GM23248 (cell line): ENCODE results near the gene RNFT2. TPM values are rescaled to one million over a fixed set of nuclear protein-coding genes. Genes with fewer than 3 reads are reported as not detected.

Experiments
- DNase-seq: peaks from one replicate; pipeline ENCODE4 v3.0.0-alpha.2; 2015
- H2AFZ ChIP-seq: fragments of 200-600 bp; sonication (generic); 2 replicates; pipeline ENCODE4 v1.6.1; 2016; ENCODE audit warnings: antibody characterized with exemption
- H3F3A ChIP-seq: fragments of 200-600 bp; sonication (generic); 2 replicates; pipeline ENCODE4 v1.6.1; 2016; ENCODE audit warnings: mild to moderate bottlenecking, antibody characterized with exemption, mixed run types; ENCODE audit not compliant: insufficient read depth
- H3K27ac ChIP-seq: fragments of 200-600 bp; sonication (generic); 2 replicates; pipeline ENCODE4 v1.5.1; 2016; ENCODE audit warnings: mild to moderate bottlenecking
- H3K27me3 ChIP-seq: fragments of 200-600 bp; sonication (generic); replicated peaks from 2 replicates; pipeline ENCODE4 v1.6.1; 2016; ENCODE audit warnings: mild to moderate bottlenecking; ENCODE audit not compliant: insufficient read depth
- H3K36me3 ChIP-seq: fragments of 200-600 bp; sonication (generic); 2 replicates; pipeline ENCODE4 v1.6.1; 2016; ENCODE audit warnings: low read depth, mild to moderate bottlenecking
- H3K4me1 ChIP-seq: fragments of 200-600 bp; sonication (generic); 2 replicates; pipeline ENCODE4 v1.6.1; 2016; ENCODE audit warnings: mild to moderate bottlenecking; ENCODE audit not compliant: insufficient read depth
- H3K4me2 ChIP-seq: fragments of 200-600 bp; sonication (generic); one replicate; pipeline ENCODE4 v1.6.1; 2016; ENCODE audit warnings: mild to moderate bottlenecking; ENCODE audit not compliant: unreplicated experiment
- H3K4me3 ChIP-seq: fragments of 200-600 bp; sonication (generic); 2 replicates; pipeline ENCODE4 v1.5.1; 2016; ENCODE audit warnings: mild to moderate bottlenecking
- H3K79me2 ChIP-seq: fragments of 200-600 bp; sonication (generic); 2 replicates; pipeline ENCODE4 v1.6.1; 2016; ENCODE audit warnings: mild to moderate bottlenecking; ENCODE audit not compliant: insufficient read depth
- H3K9ac ChIP-seq: fragments of 200-600 bp; sonication (generic); 2 replicates; pipeline ENCODE4 v1.6.1; 2016; ENCODE audit warnings: mild to moderate bottlenecking
- H3K9me2 ChIP-seq: fragments of 200-600 bp; sonication (generic); 2 replicates; pipeline ENCODE4 v1.6.1; 2016; ENCODE audit warnings: mixed run types, mild to moderate bottlenecking, moderate library complexity; ENCODE audit not compliant: insufficient read depth
- H3K9me3 ChIP-seq: fragments of 200-600 bp; sonication (generic); one replicate; pipeline ENCODE4 v1.6.1; 2017; ENCODE audit warnings: low read depth
- H4K20me1 ChIP-seq: fragments of 200-600 bp; sonication (generic); 2 replicates; pipeline ENCODE4 v1.6.0; 2016; ENCODE audit not compliant: insufficient read depth
- EZH2 ChIP-seq: fragments of 200-600 bp; sonication (generic); IDR thresholded peaks from 2 replicates; pipeline ENCODE4 v1.6.1; 2018; ENCODE audit warnings: antibody characterized with exemption, mild to moderate bottlenecking; ENCODE audit not compliant: insufficient read depth, poor library complexity, severe bottlenecking
- EZH2phosphoT487 ChIP-seq: fragments of 200-600 bp; sonication (generic); IDR thresholded peaks from 2 replicates; pipeline ENCODE4 v1.6.1; 2018; ENCODE audit warnings: antibody characterized with exemption, moderate library complexity, mild to moderate bottlenecking, low read depth; ENCODE audit not compliant: insufficient read depth
- WGBS, 2 experiments: methylation state at CpG; one replicate each; pipeline ENCODE4 v1.1.6; 2015 to 2017; ENCODE audit warnings: low lambda C conversion rate in 2 of 2, low coverage in 1 of 2; ENCODE audit errors: missing lambda C conversion rate in 2 of 2; 5-methylcytosine and 5-hydroxymethylcytosine counted together
- in situ Hi-C: fragments of 300-500 bp; cut with MboI; formaldehyde crosslinking; loops from 2 replicates; pipeline ENCODE4 v1.15.0; 2020
- polyA plus RNA-seq: library from polyadenylated mRNA; unstranded; fragments of >200 nt; fragmentation: Nextera tagmentation; extraction: Ambion mirVana; gene quantifications from 2 replicates; pipeline ENCODE4 v1.2.1, GENCODE V29; 2016
- total RNA-seq: library from RNA; depleted of rRNA; stranded (reverse); fragments of >200 nt; shearing (Covaris generic); gene quantifications from 2 replicates; pipeline ENCODE4 v1.2.3, GENCODE V29; 2014; rRNA removed

RNFT2 gene, protein sequence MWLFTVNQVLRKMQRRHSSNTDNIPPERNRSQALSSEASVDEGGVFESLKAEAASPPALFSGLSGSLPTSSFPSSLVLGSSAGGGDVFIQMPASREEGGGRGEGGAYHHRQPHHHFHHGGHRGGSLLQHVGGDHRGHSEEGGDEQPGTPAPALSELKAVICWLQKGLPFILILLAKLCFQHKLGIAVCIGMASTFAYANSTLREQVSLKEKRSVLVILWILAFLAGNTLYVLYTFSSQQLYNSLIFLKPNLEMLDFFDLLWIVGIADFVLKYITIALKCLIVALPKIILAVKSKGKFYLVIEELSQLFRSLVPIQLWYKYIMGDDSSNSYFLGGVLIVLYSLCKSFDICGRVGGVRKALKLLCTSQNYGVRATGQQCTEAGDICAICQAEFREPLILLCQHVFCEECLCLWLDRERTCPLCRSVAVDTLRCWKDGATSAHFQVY
- total RNA-seq (0.43 TPM in 1 of 2 replicates, not detected in the other), polyA plus RNA-seq (0.24 and 0.33 TPM in 2 replicates)

DNA sequence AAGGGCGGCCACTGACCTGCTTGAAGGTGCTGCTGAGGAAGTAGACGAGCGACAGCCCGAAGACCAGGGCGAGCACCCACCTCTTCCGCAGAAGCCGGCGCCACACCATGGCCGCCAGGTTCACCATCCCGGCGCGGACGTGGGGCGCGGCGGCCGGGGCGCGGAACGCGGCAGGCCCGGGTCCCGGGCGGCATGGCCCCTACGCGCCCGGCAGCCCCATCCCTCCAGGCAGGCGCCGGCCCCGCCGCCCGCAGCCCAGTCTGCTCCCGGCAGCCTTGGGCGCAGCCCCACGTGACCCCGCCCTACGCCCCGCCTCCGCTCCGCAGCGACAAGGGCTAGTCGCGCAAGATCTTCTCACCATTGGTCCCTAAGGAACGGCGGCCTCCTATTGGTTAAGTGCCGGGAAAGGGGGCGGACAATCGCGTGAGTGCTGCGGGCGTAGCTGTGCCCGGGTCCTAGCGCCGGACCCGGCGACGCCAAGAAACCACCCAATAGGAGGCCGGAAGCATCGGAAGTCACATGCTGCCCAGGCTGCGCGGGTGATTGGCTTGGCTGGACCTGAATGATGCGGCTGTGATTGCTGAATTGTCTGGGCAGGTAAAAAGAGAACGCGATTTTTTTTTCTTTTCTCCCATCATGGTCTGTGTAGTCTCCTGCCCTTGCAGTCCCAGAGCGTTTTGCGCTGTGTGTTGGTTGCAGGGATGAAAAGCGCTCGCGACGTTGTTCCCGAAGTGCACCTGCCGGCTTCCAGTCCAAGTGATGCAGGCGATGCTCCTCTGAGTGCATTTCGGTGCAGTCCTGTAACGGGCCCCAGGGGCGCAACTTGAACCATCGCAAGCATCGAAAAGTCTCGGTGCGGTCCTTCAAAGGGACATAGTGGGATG is at the start of gene RNFT2, which contains the start of gene SPRING1:
RNFT2 (plus strand) TSS at position 542 of the 884 bp plus-strand sequence. CDS start 2,183 bp downstream, outside the sequence.
SPRING1 (minus strand) TSS at position 296 of the 884 bp plus-strand sequence; CDS start at position 127, 169 bp downstream.
- Histone ChIP-seq H3K27ac (no peak within 1 kb of the TSS), H3K4me2 (peak within 1 kb of the TSS; percentile 91), H4K20me1 (no peaks in the 10 kb centered on the region), H3K4me3 (peak within 1 kb of the TSS; percentile 89), H3K27me3 (no peaks in the 10 kb centered on the region), H3K9me2 (no peaks in the 10 kb centered on the region), H3K36me3 (no peaks in the 10 kb centered on the region), H2AFZ (peak within 1 kb of the TSS; percentile 95), H3K9me3 (no peaks in the 10 kb centered on the region), H3K4me1 (peaks cover 18% of the 10 kb centered on the region; the same call in 1 of the 2 replicates), H3K9ac (peak within 1 kb of the TSS; percentile 76), H3K79me2 (peaks cover 29% of the 10 kb centered on the region), H3F3A (peaks cover 8% of the 10 kb centered on the region)
- WGBS, 2 experiments = 2% methylated on average over 56 to 63 of the region's 80 CpGs
- peak; percentile 100 for DNase-seq
- TF ChIP-seq EZH2phosphoT487 (no peak), EZH2 (no peak)
- in situ Hi-C loops = no loop called here

DNA sequence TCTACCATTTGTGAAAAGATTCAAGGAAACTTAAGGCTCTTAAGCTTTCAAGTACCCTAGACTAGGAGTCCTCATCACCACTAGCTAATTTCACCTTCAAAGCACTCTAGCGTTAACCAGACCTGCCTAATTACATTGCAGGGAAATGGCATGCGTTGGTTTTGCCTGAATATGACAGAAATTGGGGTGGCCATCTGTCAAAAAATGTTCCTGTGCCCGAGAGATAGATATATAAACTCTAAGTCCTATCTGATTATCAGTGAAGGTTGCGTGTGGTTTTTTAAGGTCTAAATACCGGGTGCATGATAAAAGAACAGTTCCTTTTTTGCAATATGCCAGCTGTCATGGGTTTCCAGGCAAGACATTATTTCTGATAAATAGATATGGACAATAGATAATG is 48.6 kb upstream of the RNFT2 start:
- in situ Hi-C loops = no loop called here
- Histone ChIP-seq H3K9me2 (no peaks in the 10 kb centered on the region), H4K20me1 (no peaks in the 10 kb centered on the region), H3K27ac (no peak overlapping the region), H3K36me3 (no peaks in the 10 kb centered on the region), H3K9ac (no peak overlapping the region), H2AFZ (no peak overlapping the region), H3F3A (no peaks in the 10 kb centered on the region), H3K27me3 (peaks cover 31% of the 10 kb centered on the region), H3K9me3 (no peaks in the 10 kb centered on the region), H3K4me1 (peaks cover 4% of the 10 kb centered on the region; the same call in 1 of the 2 replicates), H3K79me2 (no peaks in the 10 kb centered on the region), H3K4me2 (no peak overlapping the region), H3K4me3 (no peak overlapping the region)
- WGBS, 2 experiments = 75 to 76% methylated on average over 5 of the region's 5 CpGs
- no peak for DNase-seq
- no peak for TF ChIP-seq EZH2phosphoT487

DNA sequence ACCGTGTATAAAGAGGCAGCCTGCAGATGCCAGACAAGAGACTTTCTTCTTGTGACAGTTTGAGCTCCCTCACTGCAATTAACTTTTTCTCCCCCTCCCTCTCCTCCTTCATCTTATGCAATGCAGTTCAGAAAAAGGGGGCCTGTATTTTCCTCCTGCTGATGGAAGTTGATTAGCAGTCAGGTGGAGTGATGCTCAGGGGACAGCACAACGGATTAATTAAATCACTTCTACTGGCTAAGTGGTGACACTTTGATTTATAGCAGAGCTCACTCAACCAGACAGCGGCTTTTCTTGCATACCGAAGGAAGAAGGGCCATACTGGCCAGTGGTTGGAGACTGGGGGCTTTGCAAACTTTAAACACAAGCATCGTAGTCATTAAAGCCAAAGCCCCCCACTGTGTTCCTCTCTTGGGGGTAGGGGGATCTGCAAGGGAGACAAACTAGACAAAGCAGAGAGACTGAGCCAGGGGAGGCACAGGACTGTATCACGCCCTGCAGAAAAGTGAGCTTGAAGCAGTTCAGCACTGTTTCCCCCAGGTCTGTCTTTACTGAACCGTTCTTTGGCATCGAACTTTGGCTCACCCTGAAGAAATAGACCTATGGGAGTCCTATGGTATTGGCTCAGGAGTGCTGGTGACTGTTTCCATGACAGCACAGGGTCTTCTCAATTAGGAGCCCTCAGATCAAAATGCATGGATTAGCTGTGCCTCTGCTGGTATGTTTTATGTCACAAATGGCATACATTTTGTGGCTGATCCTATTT is 48.0 kb upstream of the RNFT2 start:
- H3K9me2 ChIP-seq = no peaks in the 10 kb centered on the region
- H4K20me1 ChIP-seq = no peaks in the 10 kb centered on the region
- no peaks in the 10 kb centered on the region for H3K36me3 ChIP-seq
- no peak overlapping the region for H3K4me3 ChIP-seq
- H3K4me2 ChIP-seq = no peak overlapping the region
- H3K27me3 ChIP-seq = peaks cover 38% of the 10 kb centered on the region
- in situ Hi-C loops = no loop called here
- no peaks in the 10 kb centered on the region for H3K79me2 ChIP-seq
- 58 to 59% methylated on average over 8 of the region's 8 CpGs for WGBS, 2 experiments
- H2AFZ ChIP-seq = no peak overlapping the region
- peaks cover 4% of the 10 kb centered on the region; the same call in 1 of the 2 replicates for H3K4me1 ChIP-seq
- DNase-seq = no peak
- no peak for TF ChIP-seq EZH2phosphoT487
- TF ChIP-seq EZH2 = no peak
- no peaks in the 10 kb centered on the region for H3F3A ChIP-seq
- no peak overlapping the region for H3K9ac ChIP-seq
- H3K9me3 ChIP-seq = no peaks in the 10 kb centered on the region
- H3K27ac ChIP-seq = no peak overlapping the region
